Loucy (cell line): ENCODE data around the gene HDHD3.

Experiments
- H2AFZ ChIP-seq: fragments of 200-600 bp; sonication (generic); 2 replicates; pipeline ENCODE4 v1.6.0; 2016; ENCODE audit warnings: antibody characterized with exemption, mild to moderate bottlenecking, low read length, moderate library complexity
- H3F3A ChIP-seq: fragments of 200-600 bp; 2 replicates; pipeline ENCODE4 v1.6.0; 2016; ENCODE audit warnings: antibody characterized with exemption, low read depth, mild to moderate bottlenecking
- H3K27me3 ChIP-seq: fragments of 200-600 bp; sonication (generic); 2 replicates; pipeline ENCODE4 v1.6.1; 2014; ENCODE audit warnings: low read length, mild to moderate bottlenecking; ENCODE audit not compliant: insufficient read depth, poor library complexity, severe bottlenecking
- H3K36me3 ChIP-seq: fragments of 200-600 bp; sonication (generic); 2 replicates; pipeline ENCODE4 v1.6.1; 2016; ENCODE audit warnings: low read length; ENCODE audit not compliant: insufficient read depth
- H3K4me1 ChIP-seq: fragments of 200-600 bp; sonication (generic); 2 replicates; pipeline ENCODE4 v1.5.1; 2014; ENCODE audit warnings: low read length, mild to moderate bottlenecking; ENCODE audit not compliant: insufficient read depth, poor library complexity, severe bottlenecking
- H3K4me2 ChIP-seq: fragments of 200-600 bp; sonication (generic); 2 replicates; pipeline ENCODE4 v1.6.0; 2014; ENCODE audit warnings: antibody characterized with exemption, low read length, low read depth, mild to moderate bottlenecking; ENCODE audit not compliant: poor library complexity, severe bottlenecking
- H3K4me3 ChIP-seq: fragments of 200-600 bp; sonication (generic); 2 replicates; pipeline ENCODE4 v1.5.1; 2014; ENCODE audit warnings: low read length, mild to moderate bottlenecking, mixed read lengths; ENCODE audit not compliant: poor library complexity, severe bottlenecking
- H3K79me2 ChIP-seq: fragments of 200-600 bp; sonication (generic); 2 replicates; pipeline ENCODE4 v1.6.1; 2014; ENCODE audit warnings: low read length; ENCODE audit not compliant: insufficient read depth
- H3K9ac ChIP-seq: fragments of 200-600 bp; sonication (generic); 2 replicates; pipeline ENCODE4 v1.6.0; 2014; ENCODE audit warnings: mild to moderate bottlenecking, low read depth, low read length, moderate library complexity; ENCODE audit not compliant: poor library complexity, severe bottlenecking
- H3K9me2 ChIP-seq: fragments of 200-600 bp; sonication (generic); replicated peaks from 2 replicates; pipeline ENCODE4 v1.6.1; 2016; ENCODE audit warnings: low read depth, low read length, mixed read lengths
- H3K9me3 ChIP-seq: fragments of 200-600 bp; sonication (generic); 2 replicates; pipeline ENCODE4 v1.6.1; 2014; ENCODE audit warnings: mild to moderate bottlenecking, antibody characterized with exemption, low read length, low read depth; ENCODE audit not compliant: insufficient read depth
- H4K20me1 ChIP-seq: fragments of 200-600 bp; sonication (generic); 2 replicates; pipeline ENCODE4 v1.6.0; 2014; ENCODE audit warnings: antibody characterized with exemption, low read length, mild to moderate bottlenecking; ENCODE audit not compliant: insufficient read depth, poor library complexity, severe bottlenecking
- CTCF ChIP-seq: fragments of 200-600 bp; sonication (generic); conservative IDR thresholded peaks from 2 replicates; pipeline ENCODE4 v1.5.1; 2014; ENCODE audit warnings: mild to moderate bottlenecking, antibody characterized with exemption, low read length
- EZH2phosphoT487 ChIP-seq: fragments of 200-600 bp; IDR thresholded peaks from 2 replicates; pipeline ENCODE4 v1.6.1; 2018; ENCODE audit warnings: antibody characterized with exemption, mild to moderate bottlenecking, moderate library complexity, borderline replicate concordance

HDHD3 gene

DNA sequence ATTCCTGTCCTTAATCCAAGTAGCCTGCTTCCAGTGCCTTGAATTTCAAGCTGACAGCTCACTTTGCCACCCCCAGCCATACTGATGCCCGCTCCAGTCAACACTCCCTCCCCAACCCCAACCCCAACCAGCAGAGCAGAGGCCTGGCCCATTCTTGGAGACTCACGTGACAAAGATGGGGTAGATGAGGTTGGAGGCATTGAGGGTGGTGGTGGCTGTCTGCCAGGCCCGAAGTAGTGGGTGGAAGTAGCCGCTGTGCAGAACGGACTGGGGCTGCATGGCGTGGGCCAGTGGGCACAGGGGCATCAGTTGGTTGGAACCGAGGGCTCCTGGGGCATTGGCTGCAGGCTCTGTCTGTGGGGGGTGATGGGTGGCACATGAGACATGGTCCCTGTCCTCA, 16.5 kb upstream of the HDHD3 start:
- Histone ChIP-seq H2AFZ (no peak overlapping the region), H3K79me2 (no peaks in the 10 kb centered on the region), H3K4me3 (no peak overlapping the region), H3K4me1 (peaks cover 1% of the 10 kb centered on the region), H3K9me3 (no peaks in the 10 kb centered on the region), H4K20me1 (no peaks in the 10 kb centered on the region), H3K27me3 (no peaks in the 10 kb centered on the region), H3K9me2 (no peaks in the 10 kb centered on the region), H3K4me2 (no peak overlapping the region), H3F3A (no peaks in the 10 kb centered on the region), H3K9ac (no peak overlapping the region), H3K36me3 (peaks cover 24% of the 10 kb centered on the region; the same call in 1 of the 2 replicates)
- no peak for TF ChIP-seq CTCF
- no peak for TF ChIP-seq EZH2phosphoT487

DNA sequence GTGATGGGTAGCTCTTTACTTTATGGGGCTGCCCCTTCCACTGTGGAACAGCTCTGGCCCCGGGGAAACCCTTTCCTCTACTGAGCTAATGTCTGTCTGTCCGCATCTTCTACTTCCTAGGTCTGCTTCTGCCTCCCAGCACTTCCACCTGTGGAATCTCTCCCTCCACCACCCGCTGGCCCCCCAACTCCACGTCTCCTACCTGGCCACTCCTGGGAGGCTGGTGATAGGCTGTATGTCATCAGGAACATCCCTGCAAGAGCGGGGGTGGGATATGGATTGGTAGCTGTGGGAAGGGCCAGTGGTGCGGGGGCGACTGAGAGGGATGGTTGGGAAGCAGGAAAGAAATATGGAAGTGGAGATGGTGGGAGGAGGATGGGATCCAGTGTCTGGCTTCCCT, 15.1 kb upstream of the HDHD3 start:
- Histone ChIP-seq H3K36me3 (peaks cover 28% of the 10 kb centered on the region; the same call in 1 of the 2 replicates), H2AFZ (no peak overlapping the region), H3K4me1 (no peaks in the 10 kb centered on the region), H3K27me3 (no peaks in the 10 kb centered on the region), H3K79me2 (no peaks in the 10 kb centered on the region), H3K9ac (no peak overlapping the region), H3K9me3 (no peaks in the 10 kb centered on the region), H3K9me2 (no peaks in the 10 kb centered on the region), H3K4me2 (no peak overlapping the region), H3F3A (no peaks in the 10 kb centered on the region), H4K20me1 (no peaks in the 10 kb centered on the region), H3K4me3 (no peak overlapping the region)
- no peak for TF ChIP-seq EZH2phosphoT487
- no peak for TF ChIP-seq CTCF

DNA sequence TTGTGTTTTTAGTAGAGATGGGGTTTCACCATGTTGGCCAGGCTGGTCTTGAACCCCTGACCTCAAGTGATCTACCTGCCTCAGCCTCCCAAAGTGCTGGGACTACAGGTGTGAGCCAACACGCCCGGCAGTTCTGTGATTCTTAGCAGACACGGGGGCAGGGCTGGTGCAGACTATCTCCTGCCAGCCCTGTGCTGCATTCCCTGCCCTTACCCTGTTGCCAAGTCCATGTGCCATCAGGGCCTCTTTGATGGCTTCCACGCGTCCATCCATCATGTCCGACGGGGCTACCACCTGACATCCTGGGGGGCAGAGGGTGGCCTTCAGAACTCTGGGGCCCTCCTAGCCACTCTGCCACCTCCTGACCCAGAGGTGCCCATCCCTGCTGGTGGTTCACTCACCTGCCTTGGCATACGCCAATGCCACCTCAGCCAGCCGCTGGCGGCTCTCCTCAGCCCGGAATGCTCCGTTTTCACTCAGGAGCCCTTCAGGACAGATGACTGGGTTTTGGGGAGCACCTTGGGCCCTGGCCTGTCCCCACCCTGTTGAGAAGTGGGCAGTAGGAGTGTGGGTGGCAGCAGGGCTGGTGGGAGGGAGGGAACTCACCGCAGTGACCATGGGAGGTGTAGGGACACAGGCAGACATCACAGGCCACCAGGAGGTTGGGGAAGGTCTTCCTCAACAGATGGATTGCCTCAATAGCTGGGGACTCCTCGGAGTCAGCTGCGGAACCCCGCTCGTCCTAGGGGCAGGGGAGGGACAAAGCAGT, 13.6 kb upstream of the HDHD3 start:
- no peaks in the 10 kb centered on the region for H3K9me3 ChIP-seq
- H3F3A ChIP-seq = no peaks in the 10 kb centered on the region
- no peaks in the 10 kb centered on the region for H3K9me2 ChIP-seq
- H3K27me3 ChIP-seq = no peaks in the 10 kb centered on the region
- TF ChIP-seq EZH2phosphoT487 (no peak), CTCF (no peak)
- no peak overlapping the region for H2AFZ ChIP-seq
- H3K79me2 ChIP-seq = no peaks in the 10 kb centered on the region
- no peak overlapping the region for H3K4me2 ChIP-seq
- no peaks in the 10 kb centered on the region for H4K20me1 ChIP-seq
- no peaks in the 10 kb centered on the region for H3K4me1 ChIP-seq
- no peak overlapping the region for H3K9ac ChIP-seq
- H3K4me3 ChIP-seq = no peak overlapping the region
- peaks cover 28% of the 10 kb centered on the region; the same call in 1 of the 2 replicates for H3K36me3 ChIP-seq
